Smooth muscle cell (in vitro differentiated cells): ENCODE data around the gene ITGB6. TPM values are rescaled to one million over a fixed set of nuclear protein-coding genes. Genes with fewer than 3 reads are reported as not detected.

Source experiments
- DNase-seq: peaks from one replicate; lab custom pipeline; 2025; ENCODE audit not compliant: unreplicated experiment; lab: John Stamatoyannopoulos, UW
- H2AFZ ChIP-seq: fragments of 200-600 bp; sonication (generic); 2 replicates; pipeline ENCODE4 v1.6.0; 2016; ENCODE audit warnings: antibody characterized with exemption, low read depth, mild to moderate bottlenecking
- H3F3A ChIP-seq: fragments of 200-600 bp; sonication (generic); 2 replicates; pipeline ENCODE4 v1.6.0; 2017; ENCODE audit warnings: antibody characterized with exemption, low read depth
- H3K27ac ChIP-seq: fragments of 200-600 bp; sonication (generic); 2 replicates; pipeline ENCODE4 v1.5.1; 2016; ENCODE audit warnings: low read depth, mild to moderate bottlenecking
- H3K27me3 ChIP-seq: fragments of 200-600 bp; sonication (generic); 2 replicates; pipeline ENCODE4 v1.6.1; 2016; ENCODE audit warnings: low read depth, mild to moderate bottlenecking
- H3K36me3 ChIP-seq: fragments of 200-600 bp; sonication (generic); 2 replicates; pipeline ENCODE4 v1.5.1; 2016; ENCODE audit warnings: low read depth
- H3K4me1 ChIP-seq: fragments of 200-600 bp; sonication (generic); 2 replicates; pipeline ENCODE4 v1.5.1; 2016; ENCODE audit warnings: low read depth
- H3K4me2 ChIP-seq: fragments of 200-600 bp; sonication (generic); 2 replicates; pipeline ENCODE4 v1.6.0; 2016; ENCODE audit warnings: mild to moderate bottlenecking
- H3K4me3 ChIP-seq: fragments of 200-600 bp; sonication (generic); 2 replicates; pipeline ENCODE4 v1.5.1; 2016; ENCODE audit warnings: mild to moderate bottlenecking
- H3K79me2 ChIP-seq: fragments of 200-600 bp; sonication (generic); 2 replicates; pipeline ENCODE4 v1.6.0; 2016; ENCODE audit warnings: low read depth, mild to moderate bottlenecking
- H3K9ac ChIP-seq: fragments of 200-600 bp; sonication (generic); 2 replicates; pipeline ENCODE4 v1.6.0; 2016; ENCODE audit warnings: low read depth
- H3K9me3 ChIP-seq: fragments of 200-600 bp; sonication (generic); replicated peaks from 2 replicates; pipeline ENCODE4 v1.5.1; 2016; ENCODE audit warnings: low read depth
- H4K20me1 ChIP-seq: fragments of 200-600 bp; sonication (generic); 2 replicates; pipeline ENCODE4 v1.6.0; 2016; ENCODE audit warnings: low read depth
- WGBS: methylation state at CpG from one replicate; pipeline ENCODE4 v1.1.7; 2016; ENCODE audit warnings: low lambda C conversion rate; 5-methylcytosine and 5-hydroxymethylcytosine counted together
- polyA plus RNA-seq: library from polyadenylated mRNA; unstranded; fragments of >200 nt; fragmentation: Nextera tagmentation; extraction: Ambion mirVana; gene quantifications from 2 replicates; pipeline ENCODE4 v1.2.1, GENCODE V29; 2016
- total RNA-seq: library from RNA; depleted of rRNA; stranded (reverse); fragments of >200 nt; gene quantifications from 2 replicates; pipeline ENCODE4 v1.2.3, GENCODE V29; 2014
- TF ChIP-seq, protein P1 (sequence below): fragments of 200-600 bp; sonication (generic); IDR thresholded peaks from 2 replicates; pipeline ENCODE4 v1.5.1; 2017; ENCODE audit warnings: borderline replicate concordance, mild to moderate bottlenecking, antibody characterized with exemption; ENCODE audit not compliant: insufficient read depth, poor library complexity, severe bottlenecking

The ITGB6 gene
- total and polyA plus RNA-seq, 2 experiments from 2014 or later = 15.2 to 181 TPM

- Histone ChIP-seq H3K9me3 (no peaks in the 10 kb centered on the region), H3K4me2 (no peak overlapping the region), H3K79me2 (peaks cover 3% of the 10 kb centered on the region), H3F3A (no peaks in the 10 kb centered on the region), H3K4me1 (no peaks in the 10 kb centered on the region), H3K27me3 (no peaks in the 10 kb centered on the region), H3K36me3 (no peaks in the 10 kb centered on the region), H3K9ac (no peak overlapping the region), H2AFZ (no peak overlapping the region), H3K4me3 (no peak overlapping the region), H4K20me1 (no peaks in the 10 kb centered on the region), H3K27ac (no peak overlapping the region)
- WGBS = 78% methylated on average over 7 of the region's 7 CpGs
- no peak for DNase-seq
- TF ChIP-seq, protein P1, sequence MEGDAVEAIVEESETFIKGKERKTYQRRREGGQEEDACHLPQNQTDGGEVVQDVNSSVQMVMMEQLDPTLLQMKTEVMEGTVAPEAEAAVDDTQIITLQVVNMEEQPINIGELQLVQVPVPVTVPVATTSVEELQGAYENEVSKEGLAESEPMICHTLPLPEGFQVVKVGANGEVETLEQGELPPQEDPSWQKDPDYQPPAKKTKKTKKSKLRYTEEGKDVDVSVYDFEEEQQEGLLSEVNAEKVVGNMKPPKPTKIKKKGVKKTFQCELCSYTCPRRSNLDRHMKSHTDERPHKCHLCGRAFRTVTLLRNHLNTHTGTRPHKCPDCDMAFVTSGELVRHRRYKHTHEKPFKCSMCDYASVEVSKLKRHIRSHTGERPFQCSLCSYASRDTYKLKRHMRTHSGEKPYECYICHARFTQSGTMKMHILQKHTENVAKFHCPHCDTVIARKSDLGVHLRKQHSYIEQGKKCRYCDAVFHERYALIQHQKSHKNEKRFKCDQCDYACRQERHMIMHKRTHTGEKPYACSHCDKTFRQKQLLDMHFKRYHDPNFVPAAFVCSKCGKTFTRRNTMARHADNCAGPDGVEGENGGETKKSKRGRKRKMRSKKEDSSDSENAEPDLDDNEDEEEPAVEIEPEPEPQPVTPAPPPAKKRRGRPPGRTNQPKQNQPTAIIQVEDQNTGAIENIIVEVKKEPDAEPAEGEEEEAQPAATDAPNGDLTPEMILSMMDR = no peak
Observed at GRCh38 chr2:160055726-160056108, 144.4 kb downstream of the ITGB6 start.

DNA sequence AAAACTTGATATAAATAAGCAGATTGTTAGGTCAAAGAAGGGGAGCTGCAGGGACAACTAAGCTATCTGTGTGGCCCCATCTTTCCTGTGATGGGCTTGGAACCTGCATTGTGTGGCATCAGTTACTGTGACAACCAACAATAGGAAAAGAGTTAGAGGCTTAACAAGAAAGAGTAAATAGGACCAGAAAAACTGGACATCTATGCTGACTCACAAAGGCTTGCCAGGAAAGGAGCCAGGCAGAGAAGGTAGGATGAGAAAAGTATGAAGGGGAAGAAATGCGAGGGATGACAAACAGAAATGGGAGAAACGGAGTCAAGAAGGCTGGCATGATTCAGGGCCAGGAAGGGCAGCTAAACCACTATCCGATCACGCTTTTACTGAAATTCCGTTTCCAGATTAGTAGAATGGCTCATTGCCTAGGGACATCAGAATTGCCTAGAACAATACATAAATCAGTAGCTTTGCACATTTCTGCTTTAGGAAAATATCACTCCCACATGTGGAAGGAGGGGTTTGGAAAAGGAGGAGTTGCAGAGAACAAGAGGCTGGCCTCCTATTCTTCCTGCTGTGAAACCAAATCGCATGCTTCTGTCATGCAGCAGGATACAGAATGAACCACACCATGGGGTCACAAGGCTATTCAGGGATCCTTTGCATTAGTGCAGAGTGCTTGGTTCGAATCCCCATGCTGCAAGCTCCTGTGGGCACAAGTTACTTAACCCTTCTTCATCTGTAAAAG lies 144.9 kb downstream of the ITGB6 start:
- Histone ChIP-seq H3K27ac (no peak overlapping the region), H3K79me2 (peaks cover 3% of the 10 kb centered on the region), H3K4me3 (no peak overlapping the region), H3K9me3 (no peaks in the 10 kb centered on the region), H3K27me3 (no peaks in the 10 kb centered on the region), H3K4me1 (no peaks in the 10 kb centered on the region), H3K9ac (no peak overlapping the region), H3K4me2 (no peak overlapping the region), H2AFZ (no peak overlapping the region), H3K36me3 (no peaks in the 10 kb centered on the region), H4K20me1 (no peaks in the 10 kb centered on the region), H3F3A (no peaks in the 10 kb centered on the region)
- DNase-seq = no peak
- TF ChIP-seq, protein P1 = no peak
- 68% methylated on average over 7 of the region's 7 CpGs for WGBS

DNA sequence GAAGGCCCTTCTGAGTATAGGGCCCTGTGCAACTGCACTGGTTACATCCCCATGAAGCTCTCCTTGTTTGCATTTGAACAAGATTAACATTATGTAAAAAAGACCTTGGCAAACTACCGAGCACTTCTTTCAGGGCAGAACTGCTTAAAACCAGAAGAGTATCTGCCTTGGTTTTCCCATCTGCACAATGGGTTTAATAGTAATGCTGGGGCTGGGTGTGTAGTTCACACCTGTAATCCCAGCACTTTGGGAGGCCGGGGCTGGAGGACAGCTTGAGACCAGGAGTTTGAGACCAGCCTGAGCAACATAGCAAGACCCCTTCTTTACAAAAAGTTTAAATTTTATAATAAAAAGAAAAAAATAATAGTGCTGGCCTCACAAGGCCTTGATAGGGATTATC lies 146.1 kb downstream of the ITGB6 start:
- no peak overlapping the region for H3K27ac ChIP-seq
- no peaks in the 10 kb centered on the region for H4K20me1 ChIP-seq
- H3K79me2 ChIP-seq = no peaks in the 10 kb centered on the region
- no peaks in the 10 kb centered on the region for H3K36me3 ChIP-seq
- 96% methylated on average over 2 of the region's 2 CpGs for WGBS
- DNase-seq = no peak
- no peak overlapping the region for H2AFZ ChIP-seq
- no peak overlapping the region for H3K9ac ChIP-seq
- H3F3A ChIP-seq = no peaks in the 10 kb centered on the region
- H3K4me3 ChIP-seq = no peak overlapping the region
- TF ChIP-seq, protein P1 = no peak
- no peaks in the 10 kb centered on the region for H3K9me3 ChIP-seq
- H3K4me2 ChIP-seq = no peak overlapping the region
- no peaks in the 10 kb centered on the region for H3K27me3 ChIP-seq
- no peaks in the 10 kb centered on the region for H3K4me1 ChIP-seq

DNA sequence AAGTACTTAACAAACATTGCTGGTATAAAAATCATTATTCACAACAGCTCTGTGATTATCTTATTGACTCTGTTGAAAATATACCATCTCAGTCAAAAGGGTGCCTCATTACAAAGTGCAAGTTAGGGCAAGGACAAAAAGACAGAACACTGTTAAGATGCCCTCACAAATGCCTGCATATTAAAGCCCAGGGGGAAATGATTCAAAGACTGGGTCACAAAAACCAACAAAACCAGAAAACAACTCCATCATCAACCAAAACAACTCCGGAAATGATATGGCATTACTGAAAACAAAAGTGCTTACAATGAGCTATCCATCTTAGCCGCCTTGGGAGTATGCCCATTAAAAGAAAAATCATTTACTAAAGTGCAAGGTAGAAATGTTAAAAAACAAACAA lies 147.5 kb downstream of the ITGB6 start:
- DNase-seq = no peak
- Histone ChIP-seq H3F3A (no peaks in the 10 kb centered on the region), H3K9me3 (no peaks in the 10 kb centered on the region), H3K4me1 (no peaks in the 10 kb centered on the region), H3K27me3 (no peaks in the 10 kb centered on the region), H3K4me3 (no peak overlapping the region), H3K36me3 (no peaks in the 10 kb centered on the region), H2AFZ (no peak overlapping the region), H4K20me1 (no peaks in the 10 kb centered on the region), H3K27ac (no peak overlapping the region), H3K4me2 (no peak overlapping the region), H3K79me2 (no peaks in the 10 kb centered on the region), H3K9ac (no peak overlapping the region)
- WGBS = 75% methylated on average over 2 of the region's 2 CpGs
- TF ChIP-seq, protein P1 = no peak
